DMS 273 (cell line): Measurements from ENCODE around the gene MYNN.
A peak's percentile ranks its signal among the peaks of the same experiment; 100 is the strongest.
"Not testable (repeated sequence)": the region's sequence is repeated elsewhere in the genome, so short reads cannot be mapped to it uniquely, and the experiment has no call there.

ENCODE experiments used
- DNase-seq: peaks from one replicate; lab custom pipeline; 2025; ENCODE audit not compliant: unreplicated experiment; lab: John Stamatoyannopoulos, UW

Gene MYNN

GRCh38 chr3:169772897-169773816, at the start of gene MYNN:
Gene MYNN (plus strand): TSS chr3:169773396. CDS start chr3:169774296, 900 bp downstream.
- DNase-seq = peak; percentile 97

GRCh38 chr3:169731857-169732256, 41.3 kb upstream of the MYNN start:
- not testable (repeated sequence) for DNase-seq

GRCh38 chr3:169739067-169739466, 34.1 kb upstream of the MYNN start:
- DNase-seq = no peak

GRCh38 chr3:169744366-169745054, 28.7 kb upstream of the MYNN start:
- DNase-seq = peak; percentile 70

- no peak for DNase-seq
These were observed 26.3 kb upstream of the MYNN start for GRCh38 chr3:169746924-169747323.

- DNase-seq = no peak
These were observed 24.5 kb upstream of the MYNN start for GRCh38 chr3:169748670-169749069.

- no peak for DNase-seq
These were observed 22.5 kb upstream of the MYNN start for GRCh38 chr3:169750665-169751064.

- DNase-seq = no peak
These were observed 21.3 kb upstream of the MYNN start for GRCh38 chr3:169751875-169752274.

- DNase-seq = no peak
These were observed 18.5 kb upstream of the MYNN start for GRCh38 chr3:169754711-169755110.

GRCh38 chr3:169755488-169755887, 17.7 kb upstream of the MYNN start:
- no peak for DNase-seq

- DNase-seq = no peak
These were observed 14.7 kb upstream of the MYNN start for GRCh38 chr3:169758359-169758994.

- no peak for DNase-seq
These were observed 13.9 kb upstream of the MYNN start for GRCh38 chr3:169759256-169759655.

- DNase-seq = no peak
These were observed 12.7 kb upstream of the MYNN start for GRCh38 chr3:169760479-169760878.

- peak; percentile 77 for DNase-seq
These were observed 8.8 kb upstream of the MYNN start for GRCh38 chr3:169764312-169764881.

GRCh38 chr3:169764882-169765612, 8.1 kb upstream of the MYNN start, which contains the start of gene TERC:
Gene TERC (minus strand): TSS chr3:169765060.
- peak; percentile 99 for DNase-seq

GRCh38 chr3:169769287-169770181, 3.7 kb upstream of the MYNN start, which contains the start of gene ACTRT3:
Gene ACTRT3 (minus strand): TSS chr3:169769561. CDS start chr3:169769520, 41 bp downstream.
- DNase-seq = peak; percentile 92

- peak; percentile 95 for DNase-seq
These were observed 1.5 kb upstream of the MYNN start for GRCh38 chr3:169771497-169772304.

- peak; percentile 96 for DNase-seq
These were observed 795 bp upstream of the MYNN start for GRCh38 chr3:169772305-169772896.
